ENCODE data around the gene TRAF2. TPM values are rescaled to one million over a fixed set of nuclear protein-coding genes. Genes with fewer than 3 reads are reported as not detected.

Gene TRAF2
- total and polyA plus RNA-seq, 2 donors (not counting 3 experiments of a cell fraction or from before 2014, with no cell fraction given): 10.9 to 23.1 TPM

DNA sequence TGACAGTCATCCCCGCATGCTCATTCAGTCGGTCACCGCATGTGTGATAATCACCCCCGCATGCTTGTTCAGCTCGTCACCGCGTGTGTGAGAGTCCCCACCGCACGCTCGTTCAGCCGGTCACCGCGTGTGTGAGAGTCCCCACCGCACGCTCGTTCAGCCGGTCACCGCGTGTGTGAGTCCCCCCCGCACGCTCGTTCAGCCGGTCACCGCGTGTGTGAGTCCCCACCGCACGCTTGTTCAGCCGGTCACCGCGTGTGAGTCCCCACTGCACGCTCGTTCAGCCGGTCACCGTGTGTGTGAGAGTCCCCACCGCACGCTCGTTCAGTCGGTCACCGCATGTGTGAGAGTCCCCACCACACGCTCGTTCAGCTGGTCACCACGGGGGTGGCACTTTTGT is 3.5 kb downstream of the TRAF2 start:
- peaks cover 69% of the 10 kb centered on the region for H3K79me2 ChIP-seq (ENCODE audit: control insufficient read depth, insufficient read depth, low read length)
- H3K9me1 ChIP-seq (replicated peaks; ENCODE audit: control insufficient read depth, extremely low read depth, insufficient read depth, low read length): no peaks in the 10 kb centered on the region
- no peaks in the 10 kb centered on the region for H3K27me3 ChIP-seq (ENCODE audit: control insufficient read depth in 2 of 2, insufficient read depth in 2 of 2, low read length in 2 of 2)
- H3K9me3 ChIP-seq (replicated peaks; ENCODE audit: control insufficient read depth, insufficient read depth, low read length): no peaks in the 10 kb centered on the region
- BruUV-seq (replicated peaks): no TSS peak
- no peak overlapping the region for H2AFZ ChIP-seq (ENCODE audit: low read depth, low read length)
- peaks cover 9% of the 10 kb centered on the region for H3K4me1 ChIP-seq (ENCODE audit: control insufficient read depth, extremely low read depth, insufficient read depth, low read length)
- FAIRE-seq (no peak), DNase-seq (ENCODE audit: low read depth, low spot score) (no peak)
- dilution Hi-C loops (cut with MboI; ENCODE audit: extremely low pct_ligation_motif_present, low sequenced_read_pairs) (no loop called here), intact Hi-C loops (cut with micrococcal nuclease) (loop anchor here (5.0 kb wide), 2 partner anchors 52 to 98 kb away; partner anchors contain the start of genes FBXW5 and TMEM141)
- no peak overlapping the region for H3K4me3 ChIP-seq (replicated peaks in 1 of 3; ENCODE audit: insufficient read depth in 1 of 3, low read depth in 1 of 3, low read length in 3 of 3)
- H3K4me2 ChIP-seq (ENCODE audit: insufficient read depth, low read length): no peak overlapping the region
- TF ChIP-seq JUN (IDR thresholded peaks at IDR 0.05; ENCODE audit: borderline replicate concordance, insufficient read depth, insufficient read length, low read depth) (no peak), FOS (IDR thresholded peaks at IDR 0.05; ENCODE audit: borderline replicate concordance, insufficient read depth, low read length) (no peak), POLR2A (IDR thresholded peaks at IDR 0.05; ENCODE audit: low read depth, low read length) (no peak), GATA2 (IDR thresholded peaks at IDR 0.05; ENCODE audit: insufficient read depth, insufficient read length, low read depth, low read length) (no peak), EZH2 (IDR thresholded peaks at IDR 0.05; ENCODE audit: borderline replicate concordance, low read depth, low read length, severe bottlenecking) (no peak), POLR2AphosphoS5 (IDR thresholded peaks at IDR 0.05; ENCODE audit: insufficient read depth, low read depth, low read length) (no peak), MAX (IDR thresholded peaks at IDR 0.05; ENCODE audit: insufficient read depth, insufficient read length) (no peak), MYC (IDR thresholded peaks at IDR 0.05; ENCODE audit: low read depth, low read length) (no peak)
- TF ChIP-seq, protein P1, sequence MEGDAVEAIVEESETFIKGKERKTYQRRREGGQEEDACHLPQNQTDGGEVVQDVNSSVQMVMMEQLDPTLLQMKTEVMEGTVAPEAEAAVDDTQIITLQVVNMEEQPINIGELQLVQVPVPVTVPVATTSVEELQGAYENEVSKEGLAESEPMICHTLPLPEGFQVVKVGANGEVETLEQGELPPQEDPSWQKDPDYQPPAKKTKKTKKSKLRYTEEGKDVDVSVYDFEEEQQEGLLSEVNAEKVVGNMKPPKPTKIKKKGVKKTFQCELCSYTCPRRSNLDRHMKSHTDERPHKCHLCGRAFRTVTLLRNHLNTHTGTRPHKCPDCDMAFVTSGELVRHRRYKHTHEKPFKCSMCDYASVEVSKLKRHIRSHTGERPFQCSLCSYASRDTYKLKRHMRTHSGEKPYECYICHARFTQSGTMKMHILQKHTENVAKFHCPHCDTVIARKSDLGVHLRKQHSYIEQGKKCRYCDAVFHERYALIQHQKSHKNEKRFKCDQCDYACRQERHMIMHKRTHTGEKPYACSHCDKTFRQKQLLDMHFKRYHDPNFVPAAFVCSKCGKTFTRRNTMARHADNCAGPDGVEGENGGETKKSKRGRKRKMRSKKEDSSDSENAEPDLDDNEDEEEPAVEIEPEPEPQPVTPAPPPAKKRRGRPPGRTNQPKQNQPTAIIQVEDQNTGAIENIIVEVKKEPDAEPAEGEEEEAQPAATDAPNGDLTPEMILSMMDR (IDR thresholded peaks at IDR 0.05; ENCODE audit: extremely low read depth in 1 of 2, insufficient read depth in 1 of 2, low read depth in 1 of 2, low read length in 2 of 2): no peak
- ChIA-PET POLR2A (no interaction called here), CTCF (no interaction called here)
- no peaks in the 10 kb centered on the region for H4K20me1 ChIP-seq (replicated peaks; ENCODE audit: control insufficient read depth, extremely low read depth, insufficient read depth, low read length)
- no peak overlapping the region for H3K9ac ChIP-seq (replicated peaks; ENCODE audit: extremely low read depth, insufficient read depth, low read length)
- H3K27ac ChIP-seq (ENCODE audit: insufficient read depth, low read depth, low read length): no peak overlapping the region
- no peaks in the 10 kb centered on the region for H3K36me3 ChIP-seq (ENCODE audit: control insufficient read depth in 2 of 2, extremely low read depth in 1 of 2, insufficient read depth in 2 of 2, low read length in 2 of 2)
